Ishikawa (cell line): Measurements from ENCODE around the gene SYCE1.

Experiments used
- CREB1 ChIP-seq: IDR thresholded peaks from 2 replicates; pipeline ENCODE4 v1.6.1; 2012; ENCODE audit warnings: low read depth
- EGR1 ChIP-seq: IDR thresholded peaks from 2 replicates; pipeline ENCODE4 v1.6.1; 2012
- MAX ChIP-seq: IDR thresholded peaks from 2 replicates; pipeline ENCODE4 v1.6.1; 2012
- RAD21 ChIP-seq: IDR thresholded peaks from 2 replicates; pipeline ENCODE4 v1.6.1; 2012; ENCODE audit warnings: low read depth
- YY1 ChIP-seq: IDR thresholded peaks from 2 replicates; pipeline ENCODE4 v1.6.1; 2012; ENCODE audit warnings: low read depth
- TF ChIP-seq, protein P1 (sequence below): IDR thresholded peaks from 2 replicates; pipeline ENCODE4 v1.6.1; 2012; ENCODE audit warnings: low read depth, mild to moderate bottlenecking

DNA sequence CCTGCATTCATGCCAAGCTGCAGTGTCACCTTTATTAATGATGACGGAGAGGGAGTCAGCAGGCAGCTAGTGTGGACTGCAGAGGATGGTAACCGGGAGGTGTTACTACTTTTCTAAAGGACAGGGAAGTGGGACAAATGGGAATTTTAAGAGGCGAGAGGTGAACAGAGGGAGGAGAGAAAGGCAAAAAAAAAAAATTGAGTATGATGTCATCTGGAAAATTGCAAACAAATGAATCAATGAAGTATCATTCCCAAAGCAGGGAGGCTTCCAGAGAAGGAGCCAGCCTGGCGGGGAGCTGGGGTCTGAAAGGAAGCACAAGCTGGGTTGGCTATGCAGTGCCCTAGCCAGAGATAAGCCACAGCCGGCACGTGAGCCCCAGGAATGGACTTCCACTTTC is 48.3 kb upstream of the SYCE1 start:
- TF ChIP-seq CREB1, result no peak
- TF ChIP-seq, protein P1, sequence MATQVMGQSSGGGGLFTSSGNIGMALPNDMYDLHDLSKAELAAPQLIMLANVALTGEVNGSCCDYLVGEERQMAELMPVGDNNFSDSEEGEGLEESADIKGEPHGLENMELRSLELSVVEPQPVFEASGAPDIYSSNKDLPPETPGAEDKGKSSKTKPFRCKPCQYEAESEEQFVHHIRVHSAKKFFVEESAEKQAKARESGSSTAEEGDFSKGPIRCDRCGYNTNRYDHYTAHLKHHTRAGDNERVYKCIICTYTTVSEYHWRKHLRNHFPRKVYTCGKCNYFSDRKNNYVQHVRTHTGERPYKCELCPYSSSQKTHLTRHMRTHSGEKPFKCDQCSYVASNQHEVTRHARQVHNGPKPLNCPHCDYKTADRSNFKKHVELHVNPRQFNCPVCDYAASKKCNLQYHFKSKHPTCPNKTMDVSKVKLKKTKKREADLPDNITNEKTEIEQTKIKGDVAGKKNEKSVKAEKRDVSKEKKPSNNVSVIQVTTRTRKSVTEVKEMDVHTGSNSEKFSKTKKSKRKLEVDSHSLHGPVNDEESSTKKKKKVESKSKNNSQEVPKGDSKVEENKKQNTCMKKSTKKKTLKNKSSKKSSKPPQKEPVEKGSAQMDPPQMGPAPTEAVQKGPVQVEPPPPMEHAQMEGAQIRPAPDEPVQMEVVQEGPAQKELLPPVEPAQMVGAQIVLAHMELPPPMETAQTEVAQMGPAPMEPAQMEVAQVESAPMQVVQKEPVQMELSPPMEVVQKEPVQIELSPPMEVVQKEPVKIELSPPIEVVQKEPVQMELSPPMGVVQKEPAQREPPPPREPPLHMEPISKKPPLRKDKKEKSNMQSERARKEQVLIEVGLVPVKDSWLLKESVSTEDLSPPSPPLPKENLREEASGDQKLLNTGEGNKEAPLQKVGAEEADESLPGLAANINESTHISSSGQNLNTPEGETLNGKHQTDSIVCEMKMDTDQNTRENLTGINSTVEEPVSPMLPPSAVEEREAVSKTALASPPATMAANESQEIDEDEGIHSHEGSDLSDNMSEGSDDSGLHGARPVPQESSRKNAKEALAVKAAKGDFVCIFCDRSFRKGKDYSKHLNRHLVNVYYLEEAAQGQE, result no peak
- TF ChIP-seq EGR1, result no peak
- no peak for TF ChIP-seq YY1
- TF ChIP-seq RAD21, result no peak
- TF ChIP-seq MAX, result no peak
